ENCODE data around the gene HES1. TPM values are rescaled to one million over a fixed set of nuclear protein-coding genes. Genes with fewer than 3 reads are reported as not detected.

The HES1 gene
- total and polyA plus RNA-seq, 10 of the 15 experiments (the other 5 are each of a cell fraction or from before 2014, with no cell fraction given) = 0.46 to 5.3 (median 2.3) TPM

GRCh38 chr3:194158942-194159439 lies 23.0 kb downstream of the HES1 start (continued):
- TF ChIP-seq ZNF24 (IDR thresholded peaks at IDR 0.05) = no peak
- TF ChIP-seq BCL3 (IDR thresholded peaks at IDR 0.05; ENCODE audit: borderline replicate concordance, insufficient read depth, low read depth, low read length, poor library complexity, severe bottlenecking) = no peak
- TF ChIP-seq MYB (IDR thresholded peaks at IDR 0.05; ENCODE audit: borderline replicate concordance, low read depth, low read length) = no peak
- no peak for TF ChIP-seq CREB1 (IDR thresholded peaks at IDR 0.05; ENCODE audit: low read depth)

GRCh38 chr3:194160158-194160557 lies 24.2 kb downstream of the HES1 start:
- Histone ChIP-seq H4K20me1 (ENCODE audit: control insufficient read depth, insufficient read depth) (no peaks in the 10 kb centered on the region), H3K9me3 (replicated peaks; ENCODE audit: control insufficient read depth, insufficient read depth, low read length) (no peaks in the 10 kb centered on the region), H3K4me3 (no peak overlapping the region), H3K27ac (ENCODE audit: control insufficient read depth, insufficient read depth) (no peak overlapping the region), H3K4me1 (ENCODE audit: control insufficient read depth, insufficient read depth, low read length) (no peaks in the 10 kb centered on the region), H3K27me3 (replicated peaks in 1 of 2; ENCODE audit: control insufficient read depth in 2 of 2, insufficient read depth in 2 of 2, low read length in 1 of 2) (peaks cover 3 to 4% of the 10 kb centered on the region in 2 experiments; a peak in 2 of 4 replicates), H3K4me2 (ENCODE audit: control insufficient read depth, insufficient read depth) (no peak overlapping the region), H3K79me2 (ENCODE audit: control insufficient read depth, insufficient read depth, low read length) (no peaks in the 10 kb centered on the region), H3K36me3 (ENCODE audit: control insufficient read depth in 2 of 2, insufficient read depth in 2 of 2, low read length in 1 of 2) (no peaks in the 10 kb centered on the region), H3K9ac (ENCODE audit: control insufficient read depth, insufficient read depth, low read length) (no peak overlapping the region), H2AFZ (ENCODE audit: control insufficient read depth, low read depth, low read length) (no peak overlapping the region)
- no peak for ATAC-seq
- POLR2A ChIA-PET = no interaction called here
- no peak for DNase-seq (ENCODE audit: low read depth, low spot score)
- RAD21 ChIA-PET (ENCODE audit: unreplicated experiment) = no interaction called here
- no TSS peak for BruUV-seq (replicated peaks)
- CTCF ChIA-PET = interaction anchor here (1.0 kb wide), 1 partner anchor 382 kb away, joined by 3 read pairs; no protein-coding TSS in a partner anchor
- in situ Hi-C loops (cut with MboI) (no loop called here), intact Hi-C loops (cut with micrococcal nuclease; ENCODE audit: unreplicated experiment) (no loop called here)
- FAIRE-seq = no peak
- SMC1A ChIA-PET (ENCODE audit: uncharacterized antibody, unreplicated experiment) = no interaction called here
- WGBS (ENCODE audit: insufficient coverage, insufficient replicate concordance, low lambda C conversion rate, missing lambda C conversion rate) = 45% methylated on average over 4 of the region's 4 CpGs
- TF ChIP-seq NFYB (IDR thresholded peaks at IDR 0.05; ENCODE audit: insufficient read depth, low read depth, low read length) (no peak), ESRRA (IDR thresholded peaks at IDR 0.05; ENCODE audit: low read length) (no peak), ZNF217 (IDR thresholded peaks at IDR 0.05) (no peak), ZNF687 (IDR thresholded peaks at IDR 0.05) (no peak)

All from GM12878 (cell line).